ENCODE results near the gene GPX5.

Gene GPX5

DNA sequence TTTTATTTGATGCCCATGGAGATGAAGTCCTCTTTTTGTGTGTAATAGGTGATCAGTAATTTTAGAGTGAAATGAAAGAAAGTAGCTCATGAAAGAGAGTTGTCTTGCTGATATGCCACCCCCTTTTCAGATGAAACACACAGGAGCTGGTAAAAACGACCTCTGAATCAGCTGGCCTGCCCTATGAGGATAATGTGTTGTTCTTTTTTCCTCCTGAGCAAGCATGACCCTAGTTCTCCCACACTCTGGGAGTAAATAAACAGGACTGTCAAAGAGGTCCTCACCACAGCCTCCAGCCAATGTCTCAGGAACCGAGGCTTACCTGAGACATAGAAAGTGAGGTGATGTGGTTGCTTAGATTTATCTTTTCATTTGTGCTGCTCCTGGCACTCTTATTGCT, 29.5 kb downstream of the GPX5 start:
- no peak for DNase-seq (ENCODE audit: low read depth, low spot score)

DNA sequence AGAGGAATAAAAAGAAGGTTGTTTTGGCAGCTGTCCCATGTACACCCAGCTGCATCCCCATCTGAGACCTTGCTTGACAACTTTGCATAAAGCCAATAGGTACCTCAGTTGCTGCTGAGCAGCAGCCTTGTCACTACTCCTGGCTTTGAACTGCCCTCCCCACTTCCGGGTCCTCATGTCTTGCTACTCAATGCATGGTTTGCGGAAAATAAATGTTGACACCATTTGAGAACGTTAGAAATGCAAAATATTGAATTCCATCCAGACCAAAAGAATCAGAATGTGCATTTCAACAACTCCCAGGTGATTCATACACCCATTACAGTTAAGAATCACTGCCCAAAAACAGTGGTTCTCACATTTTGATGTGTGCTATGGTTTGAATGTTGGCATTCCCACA, 32.9 kb downstream of the GPX5 start:
- DNase-seq (ENCODE audit: low read depth, low spot score): no peak

DNA sequence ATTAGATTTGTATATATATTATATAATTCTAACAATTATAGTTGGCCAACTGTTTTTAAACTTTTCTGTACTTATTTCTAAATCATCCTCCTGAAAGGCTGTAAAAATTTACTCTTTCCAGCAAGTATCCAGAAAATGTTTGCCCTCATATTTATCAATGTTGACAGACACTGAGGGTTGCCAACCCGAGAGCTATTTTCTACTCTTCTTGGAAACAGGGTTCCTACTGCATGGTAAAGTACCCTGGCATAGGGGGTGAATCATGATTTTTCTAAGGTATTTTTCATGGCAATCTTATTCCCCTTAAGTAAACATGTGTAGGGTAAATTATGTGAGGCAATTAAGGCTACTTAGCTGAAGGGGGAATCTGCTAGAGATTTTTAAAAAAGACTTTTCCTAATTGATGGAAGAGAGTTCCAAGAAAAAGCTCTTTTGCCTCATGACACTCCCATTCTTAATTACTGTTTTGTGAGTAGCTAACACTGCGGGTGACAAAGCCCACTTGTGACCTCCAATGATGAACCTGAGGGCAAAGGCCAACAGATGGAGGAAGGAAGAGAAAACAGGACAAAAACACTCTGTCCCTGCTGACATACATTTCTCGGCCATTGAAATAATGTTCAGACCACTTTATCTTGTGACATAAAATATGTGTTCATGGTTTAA, 37.9 kb downstream of the GPX5 start:
- DNase-seq (ENCODE audit: low read depth, low spot score): no peak

DNA sequence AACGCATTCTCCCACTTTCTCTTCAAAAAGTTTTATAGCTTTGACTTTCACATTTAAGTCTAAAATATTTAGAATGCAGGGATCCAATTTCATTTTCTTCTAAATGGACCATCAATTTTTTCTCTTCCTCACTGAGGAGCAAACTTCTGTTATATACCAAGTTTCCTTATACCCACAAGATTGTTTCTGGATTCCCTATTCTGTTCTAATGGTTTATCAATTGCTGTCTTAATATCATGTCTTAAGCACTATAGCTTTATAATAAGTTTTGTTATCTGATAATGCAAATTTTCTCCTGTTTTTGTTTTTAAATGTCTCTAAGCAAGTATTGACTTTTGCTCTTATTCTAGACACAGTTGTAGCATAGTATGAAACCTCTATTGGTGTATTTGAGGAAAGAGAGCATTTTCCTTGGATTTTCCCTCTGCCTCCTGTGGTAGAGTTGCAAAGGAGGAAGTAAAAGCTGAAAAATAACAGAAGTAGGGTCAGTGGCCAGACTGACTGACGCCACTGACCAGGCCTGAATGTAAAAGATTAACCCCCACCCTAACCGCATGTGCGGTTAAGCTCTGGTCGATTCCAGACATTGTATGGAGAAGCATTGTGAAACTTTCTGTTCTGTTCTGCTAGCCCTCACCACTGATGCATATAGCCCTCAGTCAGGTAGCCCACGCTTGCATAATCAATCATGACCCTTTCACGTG, 40.3 kb downstream of the GPX5 start:
- DNase-seq (ENCODE audit: low read depth, low spot score): no peak

DNA sequence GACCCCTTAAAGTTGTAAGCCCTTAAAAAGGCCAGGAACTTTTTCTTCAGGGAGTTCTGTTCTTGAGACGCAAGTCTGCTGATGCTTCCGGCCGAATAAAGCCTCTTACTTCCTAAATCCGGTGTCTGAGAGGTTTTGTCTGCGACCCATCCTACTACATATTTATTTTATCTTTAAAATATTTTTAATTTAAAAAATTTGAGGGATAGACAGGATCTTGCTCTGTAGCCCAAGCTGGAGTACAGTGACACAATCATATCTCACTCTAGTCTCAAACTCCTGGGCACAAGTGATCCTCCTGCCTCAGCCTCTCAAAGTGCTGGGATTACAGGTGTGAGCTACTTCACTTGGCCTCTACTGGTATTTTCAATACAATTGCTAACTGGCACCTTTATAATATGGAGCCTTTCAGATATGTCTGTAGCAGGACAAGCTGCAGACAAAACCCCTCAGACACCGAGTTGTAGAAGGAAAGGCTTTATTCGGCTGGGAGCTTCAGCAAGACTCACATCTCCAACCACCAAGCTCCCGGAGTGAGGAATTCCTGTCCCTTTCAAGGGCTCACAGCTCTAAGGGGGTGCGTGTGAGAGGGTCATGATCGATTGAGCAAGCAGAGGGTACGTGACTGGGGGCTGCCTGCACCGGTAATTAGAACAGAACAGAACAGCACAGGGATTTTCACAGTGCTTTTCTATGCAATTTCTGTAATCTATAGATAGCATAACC, 41.0 kb downstream of the GPX5 start:
- no peak for DNase-seq (ENCODE audit: low read depth, low spot score)

DNA sequence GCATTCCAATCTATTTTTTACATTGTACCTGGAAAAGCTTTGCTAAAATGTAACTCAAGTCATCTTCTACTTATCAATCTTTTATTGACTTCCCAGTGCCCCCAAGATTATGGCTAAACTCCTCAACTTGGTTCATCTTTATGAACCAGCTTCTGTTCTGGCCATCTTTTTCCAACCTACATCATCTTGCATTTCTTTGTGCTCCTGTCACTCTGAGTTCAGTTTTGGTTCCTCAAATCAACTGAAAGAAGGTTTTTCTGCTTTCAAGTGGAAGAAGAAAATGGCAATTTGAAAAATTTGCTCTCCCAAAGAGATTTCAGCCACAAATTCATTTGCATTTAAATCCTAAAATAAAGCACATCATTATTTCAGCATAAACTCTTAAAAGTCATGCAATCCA, 41.8 kb downstream of the GPX5 start:
- DNase-seq (ENCODE audit: low read depth, low spot score): no peak

DNA sequence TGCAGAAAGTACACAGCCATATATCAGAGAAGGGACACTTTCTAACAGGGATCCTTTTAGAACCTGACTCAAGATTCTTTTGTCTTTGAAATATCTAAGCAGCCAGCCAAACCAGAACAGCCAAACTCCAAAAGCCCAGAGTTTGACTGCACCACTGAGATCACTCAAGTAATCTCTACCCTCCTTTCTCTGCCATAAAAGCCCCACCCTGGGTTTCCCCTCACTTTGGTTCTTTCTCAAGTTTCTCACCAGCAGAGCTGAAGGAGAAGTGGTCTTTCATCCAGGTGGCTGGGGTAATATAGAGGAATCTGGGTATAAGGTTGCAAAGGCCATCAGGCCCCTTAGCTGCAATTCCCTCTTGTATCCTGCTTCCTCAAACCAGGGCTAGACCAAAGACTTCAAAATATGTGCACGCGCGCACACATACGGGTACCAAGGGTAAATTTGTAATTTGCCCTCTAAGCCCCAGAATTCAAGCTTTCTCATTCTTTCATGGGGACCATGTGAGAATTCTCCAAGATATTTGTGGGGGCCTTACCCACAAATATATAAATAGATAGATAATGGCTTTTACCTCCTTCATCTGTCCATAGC, 42.9 kb downstream of the GPX5 start:
- DNase-seq (ENCODE audit: low read depth, low spot score): no peak

DNA sequence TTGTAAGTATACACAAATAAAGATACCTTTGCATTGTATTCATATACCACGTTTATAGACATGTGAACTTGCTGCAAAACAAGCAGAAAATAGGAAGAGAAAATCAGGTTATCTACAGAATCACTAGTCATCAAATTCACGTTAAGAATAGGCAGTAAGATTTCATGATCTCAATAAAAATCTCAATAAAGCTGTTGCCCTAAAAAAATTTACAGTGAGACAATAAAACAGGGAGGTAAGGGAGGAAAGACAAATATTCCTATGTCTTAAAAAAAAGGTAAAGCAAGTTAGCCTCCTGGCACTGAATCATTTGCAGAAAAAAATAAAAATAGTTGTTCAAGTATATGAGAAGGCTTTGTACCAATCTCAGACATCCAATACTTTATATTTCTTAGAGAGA, 44.1 kb downstream of the GPX5 start:
- no peak for DNase-seq (ENCODE audit: low read depth, low spot score)

DNA sequence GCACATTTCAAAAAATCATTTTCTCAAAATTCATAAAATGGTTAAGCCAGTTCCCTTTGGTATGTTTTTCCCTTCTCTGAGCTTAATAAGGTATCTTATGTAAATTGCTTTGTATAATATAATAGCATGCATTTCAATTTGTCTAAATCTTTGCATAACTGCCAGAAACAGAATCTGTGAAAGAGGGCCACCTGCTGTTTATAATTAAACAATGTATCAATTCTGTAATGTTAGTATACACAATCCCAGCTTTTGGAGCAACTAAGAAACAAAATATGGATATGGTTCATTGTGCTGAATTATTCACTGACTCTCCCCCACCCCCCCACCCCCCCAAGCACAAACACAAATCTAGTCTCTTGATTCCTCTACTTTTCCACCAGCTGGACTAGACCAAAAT, 54.8 kb downstream of the GPX5 start:
- DNase-seq (ENCODE audit: low read depth, low spot score): no peak

DNA sequence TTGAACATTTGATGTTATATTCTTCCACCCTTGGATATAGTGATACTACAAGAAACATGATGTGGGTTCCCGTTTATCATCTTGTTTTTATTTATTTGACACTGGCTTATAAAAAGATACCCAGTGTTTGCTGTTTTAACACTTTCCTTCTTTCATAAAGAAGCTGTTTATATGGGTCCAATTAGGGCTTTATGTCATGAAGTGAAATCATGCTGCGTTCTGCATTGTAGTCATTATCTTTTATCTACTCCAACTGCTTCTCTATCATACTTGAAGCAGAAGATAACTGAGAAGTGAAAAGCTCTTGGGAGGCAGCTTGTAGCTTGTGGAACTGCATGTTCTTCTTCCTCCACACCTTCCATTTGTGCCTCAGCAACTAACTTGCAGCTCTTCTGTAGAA, 57.8 kb downstream of the GPX5 start:
- DNase-seq (ENCODE audit: low read depth, low spot score): no peak

Measured in brain pericyte (primary cell).